C4-2B (cell line): ENCODE data around the gene STYXL2.

Experiments used
- CTCF ChIP-seq: fragments of 450-650 bp; conservative IDR thresholded peaks from 2 replicates; pipeline ENCODE4 v1.5.1; 2017; ENCODE audit warnings: mild to moderate bottlenecking
- ZFX ChIP-seq: fragments of 450-650 bp; IDR thresholded peaks from 2 replicates; pipeline ENCODE4 v1.6.1; 2017

DNA sequence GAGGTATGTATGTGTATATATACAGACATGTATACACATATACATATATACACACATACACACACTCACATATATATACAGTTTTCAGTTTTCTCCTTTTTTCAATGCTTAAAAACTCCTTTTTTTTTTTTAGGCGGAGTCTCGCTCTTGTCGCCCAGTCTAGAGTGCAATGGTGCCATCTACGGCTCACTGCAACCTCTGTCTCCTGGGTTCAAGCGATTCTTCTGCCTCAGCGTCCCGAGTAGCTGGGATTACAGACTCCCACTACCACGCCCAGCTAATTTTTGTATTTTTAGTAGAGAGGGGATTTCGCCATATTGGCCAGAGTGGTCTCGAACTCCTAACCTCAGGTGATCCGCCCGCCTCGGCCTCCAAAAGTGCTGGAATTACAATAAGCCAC lies 27.0 kb downstream of the STYXL2 start:
- TF ChIP-seq CTCF, result no peak
- TF ChIP-seq ZFX, result no peak
